Common myeloid progenitor, CD34-positive (primary cell): ENCODE data around the gene RAB30.

Experiments
- CTCF ChIA-PET: fragments of 350-600 bp; sonication (Branson Sonifier 250); formaldehyde crosslinking; loops from one replicate; lab custom pipeline; 2021; ENCODE audit warnings: antibody characterized with exemption; lab: Charles Lee
- POLR2A ChIA-PET: fragments of 350-600 bp; sonication (Branson Sonifier 250); formaldehyde crosslinking; loops from one replicate; lab custom pipeline; 2021; ENCODE audit warnings: antibody characterized with exemption; lab: Charles Lee
- DNase-seq, 3 donors: peaks; one replicate each; pipeline versions ENCODE4 v3.0.0 to v3.0.0-alpha.2; 2013
- H3K27ac ChIP-seq, 2 experiments: 1 replicate in 1 of 2; 2 replicates in 1 of 2; pipeline ENCODE4 v1.7.0; 2013; ENCODE audit warnings: inconsistent platforms in 2 of 2, low read length in 2 of 2, mild to moderate bottlenecking in 2 of 2, low read depth in 1 of 2, moderate library complexity in 1 of 2; ENCODE audit not compliant: severe bottlenecking in 2 of 2, insufficient read depth in 1 of 2, poor library complexity in 1 of 2
- H3K27me3 ChIP-seq, 5 experiments: replicated peaks in 2 of 5; 1 replicate in 3 of 5; 2 replicates in 2 of 5; pipeline versions ENCODE4 v1.6.1 to v1.7.0; 2013; ENCODE audit warnings: low read length in 4 of 5, mild to moderate bottlenecking in 2 of 5, moderate library complexity in 2 of 5, inconsistent platforms in 1 of 5; ENCODE audit not compliant: insufficient read depth in 5 of 5, control insufficient read depth in 4 of 5
- H3K36me3 ChIP-seq, 4 experiments: 1 replicate in 2 of 4; 2 replicates in 2 of 4; pipeline versions ENCODE4 v1.6.1 to v1.7.0; 2013; ENCODE audit warnings: low read length in 3 of 4, control low read depth in 1 of 4, mild to moderate bottlenecking in 1 of 4; ENCODE audit not compliant: control insufficient read depth in 4 of 4, insufficient read depth in 4 of 4
- H3K4me1 ChIP-seq, 4 experiments: 1 replicate in 3 of 4; 2 replicates in 1 of 4; pipeline versions ENCODE4 v1.6.1 to v1.7.1; 2013; ENCODE audit warnings: low read length in 3 of 4, mild to moderate bottlenecking in 3 of 4, control low read depth in 1 of 4, inconsistent platforms in 1 of 4, moderate library complexity in 1 of 4; ENCODE audit not compliant: control insufficient read depth in 4 of 4, insufficient read depth in 4 of 4; ENCODE audit errors: control extremely low read depth in 1 of 4
- H3K4me3 ChIP-seq, 7 experiments: 1 replicate in 4 of 7; 2 replicates in 3 of 7; pipeline versions ENCODE4 v1.5.1 to v1.7.0; 2013; ENCODE audit warnings: mild to moderate bottlenecking in 7 of 7, low read length in 6 of 7, moderate library complexity in 6 of 7, inconsistent platforms in 2 of 7, low read depth in 2 of 7, control low read depth in 1 of 7; ENCODE audit not compliant: insufficient read depth in 4 of 7, control insufficient read depth in 1 of 7; ENCODE audit errors: extremely low read depth in 1 of 7
- H3K9me3 ChIP-seq, 5 experiments: 1 replicate in 4 of 5; 2 replicates in 1 of 5; pipeline versions ENCODE4 v1.6.1 to v1.7.1; 2013; ENCODE audit warnings: low read length in 4 of 5, mild to moderate bottlenecking in 2 of 5, inconsistent platforms in 1 of 5, low read depth in 1 of 5, moderate library complexity in 1 of 5; ENCODE audit not compliant: control insufficient read depth in 4 of 5, insufficient read depth in 2 of 5; ENCODE audit errors: control extremely low read depth in 1 of 5
- WGBS: methylation state at CpG from one replicate; pipeline ENCODE4 v1.1.5; 2013; ENCODE audit not compliant: insufficient coverage; 5-methylcytosine and 5-hydroxymethylcytosine counted together

RAB30 gene

DNA sequence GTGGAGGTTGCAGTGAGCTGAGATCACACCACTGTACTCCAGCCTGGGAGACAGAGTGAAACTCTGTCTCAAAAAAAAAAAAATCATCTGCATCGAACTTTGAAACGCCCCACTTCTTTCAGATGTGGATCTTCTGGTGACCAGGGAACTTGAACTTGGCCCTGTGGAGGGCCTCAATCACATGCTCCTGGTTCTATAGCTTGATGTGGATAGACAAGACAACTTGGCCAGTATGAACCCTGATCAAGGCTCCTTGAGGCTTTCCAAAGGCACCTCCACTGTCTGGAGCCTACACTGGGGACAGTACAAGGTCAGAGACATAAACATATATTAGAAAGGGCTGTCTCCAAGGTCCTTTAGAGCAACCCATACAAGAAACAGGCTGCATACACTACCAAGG is 30.6 kb downstream of the RAB30 start:
- H3K4me1 ChIP-seq, result no peaks in the 10 kb centered on the region
- CTCF ChIA-PET, result interaction anchor here (1.0 to 1.6 kb wide), 3 partner anchors 8 to 20 kb away, joined by 3 to 5 read pairs (median 3); no protein-coding TSS in a partner anchor
- H3K9me3 ChIP-seq, result no peaks in the 10 kb centered on the region
- WGBS, result no CpG with 5 or more reads among the region's 2 CpGs
- DNase-seq, result no peak
- no peak overlapping the region for H3K27ac ChIP-seq
- no peak overlapping the region for H3K4me3 ChIP-seq
- H3K36me3 ChIP-seq, result no peaks in the 10 kb centered on the region
- H3K27me3 ChIP-seq, result peaks cover 0 to 3% (median 0%) of the 10 kb centered on the region in 5 experiments
- POLR2A ChIA-PET, result no interaction called here

DNA sequence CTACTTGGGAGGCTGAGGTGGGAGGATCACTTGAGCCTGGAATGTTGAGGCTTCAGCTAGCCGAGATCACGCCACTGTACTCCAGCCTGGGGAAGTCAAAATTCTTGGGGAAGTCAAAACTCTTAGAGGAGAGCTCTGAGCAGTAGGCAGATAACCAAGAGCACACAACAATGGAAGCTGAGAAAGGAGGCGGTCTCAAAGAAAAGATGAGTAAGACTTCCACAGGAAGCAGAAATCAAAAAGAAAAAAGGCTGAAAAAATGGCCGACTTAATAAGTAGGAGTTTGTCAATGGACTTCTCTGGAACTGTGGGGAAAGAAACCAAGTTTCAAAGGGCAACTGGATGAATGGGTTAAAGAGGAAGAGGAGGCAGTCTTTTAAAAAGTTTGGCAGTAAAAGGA is 32.1 kb downstream of the RAB30 start:
- ChIA-PET CTCF (no interaction called here), POLR2A (no interaction called here)
- Histone ChIP-seq H3K4me1 (no peaks in the 10 kb centered on the region), H3K27me3 (peaks cover 0 to 4% (median 0%) of the 10 kb centered on the region in 5 experiments), H3K4me3 (no peak overlapping the region), H3K36me3 (no peaks in the 10 kb centered on the region), H3K27ac (no peak overlapping the region), H3K9me3 (no peaks in the 10 kb centered on the region)
- no peak for DNase-seq
- whole genome bisulfite sequencing, result 91% methylated on average over 4 of the region's 4 CpGs

DNA sequence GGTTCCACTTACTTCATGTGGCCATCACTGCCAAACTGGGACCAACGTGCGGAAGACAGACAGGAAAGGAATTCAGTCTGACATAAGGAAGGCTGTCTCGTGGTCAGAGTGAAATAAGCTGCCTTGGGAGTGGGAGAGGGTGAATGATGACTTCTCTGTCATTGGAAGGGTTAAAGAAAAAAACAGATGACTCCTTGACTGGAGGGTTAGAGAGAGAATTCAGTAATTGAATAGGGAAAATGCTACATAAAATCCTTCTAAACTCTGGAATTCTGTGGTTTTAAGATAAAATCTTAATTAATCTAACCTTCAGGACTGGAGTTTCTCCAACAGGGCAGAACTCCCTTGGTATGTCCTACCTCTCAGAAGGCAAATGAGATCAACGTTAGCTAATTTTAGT is 33.8 kb downstream of the RAB30 start:
- Histone ChIP-seq H3K4me3 (no peak overlapping the region), H3K27me3 (peaks cover 0 to 7% (median 0%) of the 10 kb centered on the region in 5 experiments), H3K4me1 (no peaks in the 10 kb centered on the region), H3K9me3 (no peaks in the 10 kb centered on the region), H3K36me3 (no peaks in the 10 kb centered on the region), H3K27ac (no peak overlapping the region)
- CTCF ChIA-PET, result no interaction called here
- 94% methylated on average over 4 of the region's 4 CpGs for WGBS
- POLR2A ChIA-PET, result no interaction called here
- DNase-seq, result no peak

DNA sequence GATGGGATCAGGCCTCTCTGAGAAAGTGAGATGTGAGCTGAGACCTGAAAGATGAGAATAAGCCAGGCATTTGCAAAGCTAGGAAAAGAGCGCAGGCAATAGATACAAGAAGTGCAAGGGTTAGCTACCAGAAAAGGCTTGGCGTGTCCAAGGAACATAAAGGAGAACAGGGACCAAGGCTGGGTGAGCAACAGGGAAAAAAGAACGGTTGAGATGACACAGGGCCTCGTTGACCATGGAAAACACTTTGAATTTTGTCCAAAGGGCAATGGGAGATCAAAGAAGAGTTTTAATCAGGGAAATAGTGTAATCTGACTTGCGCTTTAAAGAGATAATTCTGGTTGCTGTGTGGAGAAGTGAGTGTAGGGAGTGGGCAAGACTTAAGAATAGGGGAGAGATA is 35.0 kb downstream of the RAB30 start:
- no peaks in the 10 kb centered on the region for H3K4me1 ChIP-seq
- H3K9me3 ChIP-seq, result no peaks in the 10 kb centered on the region
- H3K4me3 ChIP-seq, result no peak overlapping the region
- H3K27me3 ChIP-seq, result peaks cover 0 to 7% (median 0%) of the 10 kb centered on the region in 5 experiments
- ChIA-PET CTCF (interaction anchor here (2.1 kb wide), 1 partner anchor 27 kb away, joined by 4 read pairs; no protein-coding TSS in a partner anchor), POLR2A (no interaction called here)
- no peaks in the 10 kb centered on the region for H3K36me3 ChIP-seq
- H3K27ac ChIP-seq, result no peak overlapping the region
- DNase-seq, result no peak
- WGBS, result 100% methylated on average over 5 of the region's 5 CpGs

DNA sequence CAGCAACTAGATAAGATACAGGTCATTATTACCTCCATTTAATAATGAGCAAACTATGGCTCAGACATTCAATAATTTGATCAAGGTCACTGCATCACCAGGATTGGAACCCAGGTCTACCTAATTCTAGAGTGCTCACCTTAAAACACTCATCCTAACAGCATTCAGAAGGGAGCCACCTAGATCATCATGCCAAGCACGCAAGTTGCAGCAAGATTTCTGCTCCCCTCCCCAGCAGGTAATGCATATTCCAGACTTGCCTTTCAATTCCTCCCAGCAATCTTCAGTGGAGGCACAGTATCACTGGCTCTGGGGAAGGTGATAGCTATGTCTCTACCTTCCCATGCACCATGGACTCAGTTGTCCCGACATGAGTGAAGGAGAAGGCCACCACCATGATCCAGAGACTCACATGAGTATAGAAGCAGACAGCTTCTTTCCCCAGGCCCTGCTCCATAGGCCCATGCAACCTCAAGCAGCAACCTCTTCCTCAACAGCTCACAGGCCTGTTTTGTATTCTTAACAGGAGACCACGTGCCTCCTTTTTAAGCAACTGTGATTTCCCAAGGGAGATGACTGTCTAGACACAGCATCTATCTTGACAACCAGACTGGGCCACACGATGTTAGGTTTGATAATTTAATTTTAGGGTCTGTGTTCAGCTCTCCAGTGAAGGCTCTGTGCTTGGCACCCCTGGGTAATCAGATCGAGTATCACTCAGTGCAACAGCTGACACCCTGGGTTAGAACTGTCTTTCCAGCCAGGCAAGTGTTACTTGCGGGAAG is 36.4 kb downstream of the RAB30 start:
- peaks cover 0 to 7% (median 0%) of the 10 kb centered on the region in 5 experiments for H3K27me3 ChIP-seq
- ChIA-PET POLR2A (interaction anchor here (0.6 kb wide), 1 partner anchor 127 kb away, joined by 7 read pairs; no protein-coding TSS in a partner anchor), CTCF (interaction anchor here (0.7 to 2.1 kb wide), 2 partner anchors 13 to 28 kb away, joined by 3 to 4 read pairs; no protein-coding TSS in a partner anchor)
- DNase-seq, result no peak
- 96% methylated on average over 5 of the region's 6 CpGs for WGBS
- no peaks in the 10 kb centered on the region for H3K4me1 ChIP-seq
- no peak overlapping the region for H3K4me3 ChIP-seq
- no peak overlapping the region for H3K27ac ChIP-seq
- H3K36me3 ChIP-seq, result no peaks in the 10 kb centered on the region
- H3K9me3 ChIP-seq, result no peaks in the 10 kb centered on the region

DNA sequence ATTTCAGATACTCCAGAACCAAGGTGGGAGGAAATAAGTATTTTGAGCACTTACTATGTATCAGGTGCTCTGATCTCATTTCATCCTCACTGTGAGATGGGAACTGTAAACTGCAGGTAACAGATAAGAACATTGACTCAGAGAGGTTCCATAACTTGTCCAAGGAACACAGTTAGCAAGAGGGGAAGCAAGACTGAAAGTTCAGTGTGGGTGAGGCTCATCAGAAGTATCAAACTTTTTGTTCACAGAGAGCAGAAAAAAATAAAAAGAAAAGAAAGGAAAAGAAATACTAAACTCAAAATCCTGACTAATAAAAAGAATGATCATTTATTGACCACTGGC is 37.1 kb downstream of the RAB30 start:
- peaks cover 0 to 7% (median 0%) of the 10 kb centered on the region in 5 experiments for H3K27me3 ChIP-seq
- no peaks in the 10 kb centered on the region for H3K9me3 ChIP-seq
- no peak overlapping the region for H3K27ac ChIP-seq
- DNase-seq, result no peak
- ChIA-PET POLR2A (no interaction called here), CTCF (interaction anchor here (0.7 kb wide), 1 partner anchor 14 kb away, joined by 3 read pairs; no protein-coding TSS in a partner anchor)
- no peaks in the 10 kb centered on the region for H3K36me3 ChIP-seq
- no peaks in the 10 kb centered on the region for H3K4me1 ChIP-seq
- no peak overlapping the region for H3K4me3 ChIP-seq

DNA sequence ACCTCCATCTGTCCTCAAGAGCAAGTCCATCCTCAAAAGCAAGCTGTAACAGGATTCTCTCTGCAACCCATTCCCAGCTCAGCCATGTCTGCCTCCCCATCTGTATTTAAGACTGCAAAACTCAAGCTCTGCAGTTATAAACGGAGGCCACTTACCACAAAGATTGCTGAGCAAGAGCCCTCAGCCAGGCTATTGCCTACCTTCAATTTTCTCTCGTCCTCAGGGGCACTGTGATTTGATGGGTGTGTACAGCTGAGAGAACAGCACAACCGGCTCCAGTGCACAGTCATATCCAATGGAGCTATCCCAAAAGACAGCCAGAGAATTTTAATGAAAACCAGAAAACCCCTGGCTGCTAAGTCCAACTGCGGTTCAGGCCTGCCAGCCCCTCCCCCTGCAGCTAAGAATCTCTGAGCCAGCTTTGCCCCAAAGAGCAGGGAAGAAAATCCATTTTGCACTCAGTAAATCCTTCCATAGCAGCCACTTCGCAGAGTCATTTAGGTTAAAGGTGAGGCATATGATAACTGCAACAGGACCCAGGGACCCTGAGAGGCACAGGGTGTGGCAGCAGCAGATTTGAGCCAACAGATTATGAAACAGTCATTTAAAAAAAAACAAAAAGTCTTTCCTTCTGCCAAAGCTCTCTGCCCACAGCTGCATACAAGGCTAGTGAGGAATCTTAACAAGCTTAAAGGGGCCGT is 37.6 kb downstream of the RAB30 start:
- Histone ChIP-seq H3K27ac (no peak overlapping the region), H3K36me3 (no peaks in the 10 kb centered on the region), H3K4me3 (no peak overlapping the region), H3K4me1 (no peaks in the 10 kb centered on the region), H3K9me3 (no peaks in the 10 kb centered on the region), H3K27me3 (peaks cover 0 to 7% (median 0%) of the 10 kb centered on the region in 5 experiments)
- 90% methylated on average over 6 of the region's 6 CpGs for WGBS
- peak in 1 of 3 donors; percentile 27 for DNase-seq
- ChIA-PET CTCF (interaction anchor here (0.7 to 1.5 kb wide), 3 partner anchors 8 to 42 kb away, joined by 3 to 5 read pairs (median 3); no protein-coding TSS in a partner anchor), POLR2A (no interaction called here)
